A673 (cell line): ENCODE results near the gene TSPAN4. TPM values are rescaled to one million over a fixed set of nuclear protein-coding genes. Genes with fewer than 3 reads are reported as not detected.

Experiments
- BruUV-seq: library from RNA; stranded (reverse); fragments of 400-500 nt; replicated peaks from 2 replicates; lab custom pipeline; 2021; lab: Mats Ljungman, UMichigan
- CTCF ChIA-PET: fragments of 300-600 bp; sonication (Branson Sonifier 250); formaldehyde crosslinking; loops from one replicate; lab custom pipeline; 2022; ENCODE audit warnings: antibody characterized with exemption; lab: Charles Lee
- POLR2A ChIA-PET: fragments of 300-600 bp; sonication (Branson Sonifier 250); formaldehyde crosslinking; loops from one replicate; lab custom pipeline; 2022; ENCODE audit warnings: antibody characterized with exemption; ENCODE audit not compliant: low non-redundant PET; lab: Charles Lee
- DNase-seq: peaks from one replicate; pipeline ENCODE4 v3.0.0-alpha.2; 2015; ENCODE audit warnings: low spot score
- H3K27ac ChIP-seq: fragments of 200-600 bp; sonication (generic); 2 replicates; pipeline ENCODE4 v1.5.1; 2016; ENCODE audit warnings: mixed run types, low read depth, mild to moderate bottlenecking, mixed read lengths, antibody characterized with exemption, low read length; ENCODE audit not compliant: poor library complexity, severe bottlenecking
- H3K27me3 ChIP-seq: fragments of 200-600 bp; sonication (generic); replicated peaks from 2 replicates; pipeline ENCODE4 v1.6.1; 2017; ENCODE audit warnings: mixed run types, low read depth, mild to moderate bottlenecking, mixed read lengths, antibody characterized with exemption, low read length; ENCODE audit not compliant: insufficient read depth, poor library complexity
- H3K36me3 ChIP-seq: fragments of 200-600 bp; sonication (generic); 2 replicates; pipeline ENCODE4 v1.6.1; 2016; ENCODE audit warnings: mixed run types, mild to moderate bottlenecking, mixed read lengths, antibody characterized with exemption, low read length; ENCODE audit not compliant: insufficient read depth, poor library complexity, severe bottlenecking
- H3K4me1 ChIP-seq: fragments of 200-600 bp; sonication (generic); 2 replicates; pipeline ENCODE4 v1.6.1; 2017; ENCODE audit warnings: mixed run types, mild to moderate bottlenecking, mixed read lengths, antibody characterized with exemption, low read length; ENCODE audit not compliant: insufficient read depth, poor library complexity, severe bottlenecking
- H3K4me3 ChIP-seq: fragments of 200-600 bp; sonication (generic); 2 replicates; pipeline ENCODE4 v1.5.1; 2016; ENCODE audit warnings: low read depth, mixed run types, mild to moderate bottlenecking, mixed read lengths, low read length; ENCODE audit not compliant: poor library complexity, severe bottlenecking
- H3K9me3 ChIP-seq: fragments of 200-600 bp; sonication (generic); 2 replicates; pipeline ENCODE4 v1.6.1; 2016; ENCODE audit warnings: mixed run types, low read depth, mild to moderate bottlenecking, mixed read lengths, antibody characterized with exemption, low read length; ENCODE audit not compliant: poor library complexity, severe bottlenecking
- CTCF ChIP-seq: fragments of 300-800, 200-600 bp; sonication (generic); conservative IDR thresholded peaks from 2 replicates; pipeline ENCODE4 v1.5.1; 2017; ENCODE audit warnings: low read depth, mild to moderate bottlenecking, antibody characterized with exemption, low read length, moderate library complexity, mixed read lengths
- EZH2 ChIP-seq: fragments of 200-600 bp; sonication (generic); IDR thresholded peaks from 2 replicates; pipeline ENCODE4 v1.6.1; 2017; ENCODE audit warnings: borderline replicate concordance, low read depth, mild to moderate bottlenecking, mixed read lengths, antibody characterized with exemption, low read length; ENCODE audit not compliant: poor library complexity, severe bottlenecking
- intact Hi-C: fragments of 100-400 bp; cut with micrococcal nuclease; formaldehyde crosslinking; loops from one replicate; pipeline ENCODE4 v1.10.0; 2022; ENCODE audit not compliant: unreplicated experiment
- total RNA-seq: library from RNA; stranded (reverse); gene quantifications from 2 replicates; pipeline ENCODE4 v1.2.3, GENCODE V29; 2021

Gene TSPAN4
- total RNA-seq, 1 experiment from 2014 or later: 17.5 TPM

GRCh38 chr11:883527-883926, 40.9 kb downstream of the TSPAN4 start:
- H3K4me3 ChIP-seq: no peak overlapping the region
- CTCF ChIA-PET: no interaction called here
- no TSS peak for BruUV-seq
- H3K27ac ChIP-seq: no peak overlapping the region
- no peaks in the 10 kb centered on the region for H3K4me1 ChIP-seq
- POLR2A ChIA-PET: no interaction called here
- no peak for DNase-seq
- H3K27me3 ChIP-seq: no peaks in the 10 kb centered on the region
- intact Hi-C loops: no loop called here
- no peak for TF ChIP-seq EZH2
- no peak for TF ChIP-seq CTCF
- no peaks in the 10 kb centered on the region for H3K9me3 ChIP-seq
- H3K36me3 ChIP-seq: peaks cover 5% of the 10 kb centered on the region

GRCh38 chr11:884578-885070, 42.0 kb downstream of the TSPAN4 start:
- CTCF ChIA-PET: no interaction called here
- no TSS peak for BruUV-seq
- Histone ChIP-seq H3K36me3 (peaks cover 5% of the 10 kb centered on the region), H3K27ac (no peak overlapping the region), H3K4me3 (no peak overlapping the region), H3K4me1 (no peaks in the 10 kb centered on the region), H3K27me3 (no peaks in the 10 kb centered on the region), H3K9me3 (no peaks in the 10 kb centered on the region)
- POLR2A ChIA-PET: no interaction called here
- DNase-seq: no peak
- intact Hi-C loops: no loop called here
- TF ChIP-seq CTCF (no peak), EZH2 (no peak)

DNA sequence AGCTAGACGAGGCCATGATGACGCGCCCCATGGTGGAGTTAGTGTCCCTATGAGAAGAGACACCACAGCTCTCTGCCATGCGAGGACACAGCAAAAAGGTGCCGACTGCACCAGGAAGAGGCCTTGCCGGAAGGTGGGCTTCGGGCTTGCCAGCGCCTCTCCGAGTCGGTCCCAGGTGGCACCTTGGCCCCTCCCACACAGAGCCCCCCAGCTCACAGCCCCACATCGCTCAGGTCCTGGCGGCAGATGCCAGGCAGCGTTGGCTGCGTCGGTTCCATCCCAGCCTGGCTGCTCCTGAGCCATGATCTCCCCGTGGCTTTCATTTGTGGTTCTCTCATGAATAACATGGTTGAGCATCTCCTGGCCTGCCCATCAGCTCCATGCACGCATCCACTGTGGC, 43.9 kb downstream of the TSPAN4 start:
- Histone ChIP-seq H3K9me3 (no peaks in the 10 kb centered on the region), H3K36me3 (peaks cover 5% of the 10 kb centered on the region), H3K27me3 (no peaks in the 10 kb centered on the region), H3K4me3 (no peak overlapping the region), H3K4me1 (peaks cover 16% of the 10 kb centered on the region), H3K27ac (no peak overlapping the region)
- BruUV-seq: no TSS peak
- ChIA-PET POLR2A (no interaction called here), CTCF (no interaction called here)
- DNase-seq: no peak
- intact Hi-C loops: no loop called here
- TF ChIP-seq CTCF: no peak
- TF ChIP-seq EZH2: no peak
